Activated CD4-positive, alpha-beta T cell treated with anti-CD3 and anti-CD28 coated beads, Interleukin-2, amount 50 U/mL, for 16 hours (primary cell): Measurements from ENCODE around the gene REST.
"Not testable (repeated sequence)": the region's sequence is repeated elsewhere in the genome, so short reads cannot be mapped to it uniquely, and the experiment has no call there.

Experiments used
- DNase-seq: peaks from one replicate; pipeline ENCODE4 v3.0.0-alpha.2; 2020

Gene REST

GRCh38 chr4:56910172-56910967, 2.7 kb downstream of the REST start:
- DNase-seq: no peak

- no peak for DNase-seq
Measured at GRCh38 chr4:56914336-56914735, 6.6 kb downstream of the REST start.

- DNase-seq: not testable (repeated sequence)
Measured at GRCh38 chr4:56914977-56915376, 7.3 kb downstream of the REST start.

GRCh38 chr4:56927196-56927595, 19.5 kb downstream of the REST start:
- no peak for DNase-seq

GRCh38 chr4:56930638-56931037, 22.9 kb downstream of the REST start:
- DNase-seq: no peak

- DNase-seq: no peak
Measured at GRCh38 chr4:56931924-56932323, 24.2 kb downstream of the REST start.

- DNase-seq: no peak
Measured at GRCh38 chr4:56937262-56937661, 29.6 kb downstream of the REST start.

GRCh38 chr4:56939826-56940225, 32.1 kb downstream of the REST start:
- DNase-seq: not testable (repeated sequence)

GRCh38 chr4:56940403-56940802, 32.7 kb downstream of the REST start:
- no peak for DNase-seq

GRCh38 chr4:56940971-56941370, 33.3 kb downstream of the REST start:
- DNase-seq: no peak

- DNase-seq: no peak
Measured at GRCh38 chr4:56941403-56941802, 33.7 kb downstream of the REST start.

GRCh38 chr4:56953680-56954520, 46.2 kb downstream of the REST start:
- no peak for DNase-seq

- DNase-seq: no peak
Measured at GRCh38 chr4:56958111-56958517, 50.4 kb downstream of the REST start.

GRCh38 chr4:56959100-56959499, 51.4 kb downstream of the REST start:
- no peak for DNase-seq

- no peak for DNase-seq
Measured at GRCh38 chr4:56961107-56961500, 53.4 kb downstream of the REST start.

- DNase-seq: peak; percentile 39
Measured at GRCh38 chr4:56971383-56971782, 63.7 kb downstream of the REST start.

- DNase-seq: peak; percentile 25
Measured at GRCh38 chr4:56972389-56972788, 64.7 kb downstream of the REST start.

GRCh38 chr4:56972809-56973208, 65.1 kb downstream of the REST start:
- DNase-seq: peak; percentile 34

- no peak for DNase-seq
Measured at GRCh38 chr4:56973336-56973735, 65.6 kb downstream of the REST start.

- no peak for DNase-seq
Measured at GRCh38 chr4:56976283-56976836, 68.7 kb downstream of the REST start.

GRCh38 chr4:56976837-56977320, 69.2 kb downstream of the REST start:
- DNase-seq: peak; percentile 42

GRCh38 chr4:56977321-56978012, 69.8 kb downstream of the REST start, which contains the start of gene NOA1:
NOA1 (minus strand) TSS chr4:56977606; CDS start chr4:56977585, 21 bp downstream.
- DNase-seq: peak; percentile 99
